ENCODE data around the gene SLC35E3.
"Not testable (repeated sequence)": the region's sequence is repeated elsewhere in the genome, so short reads cannot be mapped to it uniquely, and the experiment has no call there.

The SLC35E3 gene

GRCh38 chr12:68815232-68815927, 69.4 kb downstream of the SLC35E3 start:
- DNase-seq, result no peak

- no peak for DNase-seq
Observed at GRCh38 chr12:68815928-68816800, 70.2 kb downstream of the SLC35E3 start.

- DNase-seq, result not testable (repeated sequence)
Observed at GRCh38 chr12:68819481-68819880, 73.5 kb downstream of the SLC35E3 start.

GRCh38 chr12:68821357-68822188, 75.6 kb downstream of the SLC35E3 start:
- DNase-seq, result no peak

- no peak for DNase-seq
Observed at GRCh38 chr12:68823696-68824095, 77.7 kb downstream of the SLC35E3 start.

GRCh38 chr12:68824131-68824530, 78.2 kb downstream of the SLC35E3 start:
- no peak for DNase-seq

GRCh38 chr12:68824597-68825250, 78.7 kb downstream of the SLC35E3 start:
- no peak for DNase-seq

- no peak for DNase-seq
Observed at GRCh38 chr12:68825569-68826217, 79.7 kb downstream of the SLC35E3 start.

- no peak for DNase-seq
Observed at GRCh38 chr12:68827895-68828671, 82.1 kb downstream of the SLC35E3 start.

- DNase-seq, result no peak
Observed at GRCh38 chr12:68828672-68829068, 82.7 kb downstream of the SLC35E3 start.
